Adrenal gland (tissue), 12 donors: ENCODE results near the gene DIP2C. TPM values are rescaled to one million over a fixed set of nuclear protein-coding genes. Genes with fewer than 3 reads are reported as not detected.

Experiments
- DNase-seq, 7 donors: peaks; one replicate each; pipeline ENCODE4 v3.0.0-alpha.2; 2019 to 2020
- H3K27ac ChIP-seq, 5 donors: fragments of 200-600 bp; sonication (generic) in 4 of 5; 1 replicate in 3 of 5; 2 replicates in 2 of 5; pipeline versions ENCODE4 v1.5.1 to v1.8.0; 2016 to 2020; ENCODE audit warnings: mild to moderate bottlenecking in 1 of 5
- H3K27me3 ChIP-seq: fragments of 200-600 bp; 2 replicates; pipeline ENCODE4 v1.8.0; 2021
- H3K36me3 ChIP-seq, 2 donors: fragments of 200-600 bp; replicated peaks in 1 of 2; 1 replicate in 1 of 2; 2 replicates in 1 of 2; pipeline versions ENCODE4 v1.5.1 to v1.8.0; 2018 to 2022
- H3K4me1 ChIP-seq, 2 donors: fragments of 200-600 bp; replicated peaks in 1 of 2; 1 replicate in 1 of 2; 2 replicates in 1 of 2; pipeline versions ENCODE4 v1.5.1 to v1.8.0; 2018 to 2021
- H3K4me3 ChIP-seq, 4 donors: fragments of 200-600 bp; sonication (generic) in 3 of 4; one replicate each; pipeline ENCODE4 v1.5.1; 2016 to 2018
- H3K9me3 ChIP-seq, 3 donors: fragments of 200-600 bp; sonication (generic) in 1 of 3; replicated peaks in 1 of 3; 1 replicate in 2 of 3; 2 replicates in 1 of 3; pipeline versions ENCODE4 v1.5.1 to v1.8.0; 2016 to 2021
- CTCF ChIP-seq, 6 experiments: fragments of 450-650 bp in 4 of 6; fragments of 200-600 bp in 2 of 6; sonication (generic) in 1 of 6; IDR thresholded peaks; 1 replicate in 5 of 6; 2 replicates in 1 of 6; pipeline versions ENCODE4 v1.5.1 to v1.8.0; 2016 to 2021; ENCODE audit warnings: antibody characterized with exemption in 6 of 6, mild to moderate bottlenecking in 2 of 6, moderate library complexity in 1 of 6
- POLR2A ChIP-seq, 2 donors: fragments of 450-650 bp; IDR thresholded peaks; one replicate each; pipeline ENCODE4 v1.6.1; 2017; ENCODE audit warnings: antibody characterized with exemption in 2 of 2, mild to moderate bottlenecking in 2 of 2, moderate library complexity in 1 of 2
- WGBS, 4 donors: extraction: QIAGEN DNeasy Blood & Tissue Kit in 2 of 4; methylation state at CpG; one replicate each; pipeline versions ENCODE4 v1.1.5 to v1.1.7; 2013 to 2017; 5-methylcytosine and 5-hydroxymethylcytosine counted together
- intact Hi-C, 2 donors: fragments of 100-400 bp; cut with DNase I; formaldehyde crosslinking; loops; one replicate each; pipeline versions ENCODE4 v1.14.1 to v1.15.0; 2022 to 2023
- polyA plus RNA-seq, 3 donors: library from polyadenylated mRNA; stranded (reverse); fragments of 200-250 nt in 2 of 3; fragments of 350-450 nt in 1 of 3; fragmentation: Illumina TruSeq in 1 of 3; extraction: RNeasy Lipid Tissue Mini Kit (QIAGEN cat#74804) in 1 of 3; gene quantifications; one replicate each; pipeline ENCODE4 v1.2.3, GENCODE V29; 2013 to 2014
- total RNA-seq, 9 donors: library from RNA; depleted of rRNA in 4 of 9; stranded (reverse); fragments of >200 nt in 4 of 9; fragments of 120-200 nt in 1 of 9; fragmentation: NEBNext Ultra II Directional in 1 of 9; extraction: Animal tissue kit (Norgen Biotek cat#: 25700) in 1 of 9; gene quantifications; one replicate each; pipeline versions ENCODE4 v1.1.0 to v1.2.4, GENCODE V29; 2013 to 2023
- donor health status: healthy with polysubstance abuse.
- donor health status: Bipolar disorder and iron deficiency.
- donor health status: DM: yes; HTN: yes; CAD: no.
- donor health status: DM: no; HTN: no; CAD: no.
- donor health status: DM: no; HTN: no; CAD: no.
- donor health status: DM: yes; HTN: yes; CAD: no.

The DIP2C gene
- total and polyA plus RNA-seq, 12 donors: 4.8 to 23.9 (median 19.7) TPM

GRCh38 chr10:420154-421121, 269.0 kb downstream of the DIP2C start:
- Histone ChIP-seq H3K4me3 (no peak overlapping the region), H3K4me1 (no peaks in the 10 kb centered on the region), H3K27me3 (no peaks in the 10 kb centered on the region), H3K27ac (peak overlapping the region in 4 of 5 donors; percentile 40 to 83 (median 78)), H3K9me3 (no peaks in the 10 kb centered on the region), H3K36me3 (peaks cover 0 to 3% of the 10 kb centered on the region in 2 donors)
- TF ChIP-seq POLR2A (IDR thresholded peaks at IDR 0.05) (peak in 1 of 2 donors; percentile 70), CTCF (IDR thresholded peaks at IDR 0.05) (no peak)
- intact Hi-C loops: no loop called here
- DNase-seq: peak; percentile 78 to 96 (median 91)
- 71 to 84% (median 81%) methylated on average over 46 of the region's 46 CpGs for WGBS, 4 donors

GRCh38 chr10:418894-419293, 270.6 kb downstream of the DIP2C start:
- H3K36me3 ChIP-seq: peaks cover 0 to 3% of the 10 kb centered on the region in 2 donors
- 95 to 98% (median 96%) methylated on average over 19 of the region's 19 CpGs for WGBS, 4 donors
- intact Hi-C loops: no loop called here
- TF ChIP-seq CTCF (IDR thresholded peaks at IDR 0.05): no peak
- TF ChIP-seq POLR2A (IDR thresholded peaks at IDR 0.05): no peak
- no peak overlapping the region for H3K4me3 ChIP-seq
- DNase-seq: no peak
- H3K4me1 ChIP-seq: no peaks in the 10 kb centered on the region
- no peaks in the 10 kb centered on the region for H3K9me3 ChIP-seq
- no peak overlapping the region for H3K27ac ChIP-seq
- H3K27me3 ChIP-seq: no peaks in the 10 kb centered on the region

- no peak for DNase-seq
- Histone ChIP-seq H3K9me3 (no peaks in the 10 kb centered on the region), H3K4me1 (no peaks in the 10 kb centered on the region), H3K36me3 (peaks cover 0 to 3% of the 10 kb centered on the region in 2 donors), H3K4me3 (no peak overlapping the region), H3K27ac (no peak overlapping the region), H3K27me3 (no peaks in the 10 kb centered on the region)
- no peak for TF ChIP-seq CTCF (IDR thresholded peaks at IDR 0.05)
- no peak for TF ChIP-seq POLR2A (IDR thresholded peaks at IDR 0.05)
- intact Hi-C loops: no loop called here
- 88 to 97% (median 92%) methylated on average over 9 to 15 of the region's 15 CpGs for WGBS, 4 donors
Measured at GRCh38 chr10:418226-418625, 271.2 kb downstream of the DIP2C start.

DNA sequence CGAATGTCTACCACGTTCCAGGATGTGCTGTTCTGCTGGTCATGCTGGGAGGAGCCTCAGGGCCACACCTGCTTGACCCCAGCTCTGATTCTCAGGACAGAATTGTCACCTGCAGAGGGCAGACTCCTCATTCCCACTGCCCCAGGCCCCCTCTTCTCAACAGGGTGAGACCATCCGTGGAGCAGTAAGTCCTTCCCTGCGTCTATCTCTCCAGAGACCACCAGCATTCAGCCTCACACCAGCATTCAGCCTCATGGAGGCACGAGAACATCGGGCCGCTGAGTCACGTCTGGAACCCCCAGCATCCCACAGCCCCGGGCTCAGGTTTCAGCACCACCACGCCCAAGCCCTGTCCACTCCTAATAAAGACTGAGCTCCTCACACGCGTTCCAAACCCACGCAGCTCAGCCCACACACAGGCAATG, 273.4 kb downstream of the DIP2C start:
- no peak for TF ChIP-seq POLR2A (IDR thresholded peaks at IDR 0.05)
- TF ChIP-seq CTCF (IDR thresholded peaks at IDR 0.05): no peak
- no peaks in the 10 kb centered on the region for H3K4me1 ChIP-seq
- H3K36me3 ChIP-seq: peaks cover 0 to 3% of the 10 kb centered on the region in 2 donors
- H3K27ac ChIP-seq: no peak overlapping the region
- H3K4me3 ChIP-seq: no peak overlapping the region
- no peaks in the 10 kb centered on the region for H3K9me3 ChIP-seq
- H3K27me3 ChIP-seq: no peaks in the 10 kb centered on the region
- no peak for DNase-seq
- intact Hi-C loops: no loop called here
- WGBS, 4 donors: 91 to 97% (median 93%) methylated on average over 13 of the region's 13 CpGs
